PC-3 (cell line): ENCODE data around the gene STARD3. TPM values are rescaled to one million over a fixed set of nuclear protein-coding genes. Genes with fewer than 3 reads are reported as not detected.

Experiments
- ATAC-seq: fragments of 200-7000 bp; cut with Tn5 transposase; 2 replicates; pipeline ENCODE4 v1.9.1; 2020; ENCODE audit warnings: mild to moderate bottlenecking, moderate library complexity
- BruUV-seq: library from RNA; stranded (reverse); fragments of 400-500 nt; replicated peaks from 2 replicates; lab custom pipeline; 2021; lab: Mats Ljungman, UMichigan
- CTCF ChIA-PET: fragments of 300-600 bp; sonication (Branson Sonifier 250); formaldehyde crosslinking; loops from one replicate; lab custom pipeline; 2022; ENCODE audit warnings: antibody characterized with exemption; lab: Charles Lee
- POLR2A ChIA-PET: fragments of 300-600 bp; sonication (Branson Sonifier 250); formaldehyde crosslinking; loops from one replicate; lab custom pipeline; 2022; ENCODE audit warnings: antibody characterized with exemption; ENCODE audit not compliant: unreplicated experiment; lab: Charles Lee
- DNase-seq: peaks from one replicate; pipeline ENCODE4 v3.0.0-alpha.2; 2015
- H2AFZ ChIP-seq: fragments of 300-600 bp; sonication (generic); 2 replicates; pipeline ENCODE4 v1.6.0; 2016; ENCODE audit warnings: antibody characterized with exemption, low read length
- H3F3A ChIP-seq: fragments of 300-600 bp; sonication (generic); one replicate; pipeline ENCODE4 v1.6.0; 2017; ENCODE audit warnings: antibody characterized with exemption, low read length, control low read depth, mild to moderate bottlenecking; ENCODE audit not compliant: unreplicated experiment
- H3K27ac ChIP-seq: fragments of 300-600 bp; sonication (generic); 2 replicates; pipeline ENCODE4 v1.5.1; 2016; ENCODE audit warnings: mild to moderate bottlenecking, low read length
- H3K27me3 ChIP-seq: fragments of 300-600 bp; sonication (generic); 2 replicates; pipeline ENCODE4 v1.6.1; 2016; ENCODE audit warnings: low read length, mixed read lengths
- H3K36me3 ChIP-seq: fragments of 300-600 bp; sonication (generic); 2 replicates; pipeline ENCODE4 v1.6.1; 2016; ENCODE audit warnings: low read depth, mixed run types, low read length, mixed read lengths
- H3K4me1 ChIP-seq: fragments of 300-600 bp; sonication (generic); 2 replicates; pipeline ENCODE4 v1.5.1; 2016; ENCODE audit warnings: low read length; ENCODE audit not compliant: insufficient read depth
- H3K4me2 ChIP-seq: fragments of 300-600 bp; sonication (generic); 2 replicates; pipeline ENCODE4 v1.6.0; 2016; ENCODE audit warnings: low read length
- H3K4me3 ChIP-seq: fragments of 300-600 bp; sonication (generic); 2 replicates; pipeline ENCODE4 v1.5.1; 2016; ENCODE audit warnings: mild to moderate bottlenecking, low read length, mixed read lengths
- H3K79me2 ChIP-seq: fragments of 300-600 bp; sonication (generic); 2 replicates; pipeline ENCODE4 v1.6.1; 2017; ENCODE audit warnings: low read length, mixed read lengths
- H3K9ac ChIP-seq: fragments of 300-600 bp; sonication (generic); 2 replicates; pipeline ENCODE4 v1.6.0; 2016; ENCODE audit warnings: mild to moderate bottlenecking, low read length
- H3K9me2 ChIP-seq: fragments of 300-600 bp; sonication (generic); replicated peaks from 2 replicates; pipeline ENCODE4 v1.6.1; 2016; ENCODE audit warnings: mixed run types, low read length, mixed read lengths
- H3K9me3 ChIP-seq: fragments of 300-600 bp; sonication (generic); 2 replicates; pipeline ENCODE4 v1.6.1; 2016; ENCODE audit warnings: low read length, mixed read lengths
- H4K20me1 ChIP-seq: fragments of 300-600 bp; sonication (generic); 2 replicates; pipeline ENCODE4 v1.6.1; 2016; ENCODE audit warnings: low read length, mixed read lengths
- CTCF ChIP-seq: fragments of 300-600 bp; sonication (generic); conservative IDR thresholded peaks from 2 replicates; pipeline ENCODE4 v1.5.1; 2017; ENCODE audit warnings: antibody characterized with exemption, low read depth, mild to moderate bottlenecking, low read length
- EZH2 ChIP-seq: fragments of 300-600 bp; sonication (generic); IDR thresholded peaks from one replicate; pipeline ENCODE4 v1.6.1; 2017; ENCODE audit warnings: antibody characterized with exemption, mild to moderate bottlenecking, low read length; ENCODE audit not compliant: unreplicated experiment
- EZH2phosphoT487 ChIP-seq: fragments of 300-600 bp; sonication (generic); IDR thresholded peaks from 2 replicates; pipeline ENCODE4 v1.6.1; 2018; ENCODE audit warnings: mild to moderate bottlenecking, antibody characterized with exemption, low read length, borderline replicate concordance
- intact Hi-C: fragments of 100-400 bp; cut with micrococcal nuclease; formaldehyde crosslinking; loops from 2 replicates; pipeline ENCODE4 v1.9.0; 2023
- total RNA-seq: library from RNA; depleted of rRNA; stranded (reverse); fragments of >200 nt; gene quantifications from 2 replicates; pipeline ENCODE4 v1.2.3, GENCODE V29; 2014

Gene STARD3
- total RNA-seq, 1 experiment from 2014 or later, result 30.5 TPM

GRCh38 chr17:39688945-39689344 is 52.0 kb downstream of the STARD3 start:
- H3K27me3 ChIP-seq, result no peaks in the 10 kb centered on the region
- peaks cover 16% of the 10 kb centered on the region for H3K4me1 ChIP-seq
- DNase-seq, result no peak
- no peaks in the 10 kb centered on the region for H3K36me3 ChIP-seq
- peak overlapping the region; percentile 94 for H3K4me2 ChIP-seq
- H3K9me3 ChIP-seq, result no peaks in the 10 kb centered on the region
- H3K27ac ChIP-seq, result no peak overlapping the region
- TF ChIP-seq EZH2 (no peak), CTCF (no peak), EZH2phosphoT487 (no peak)
- H3K4me3 ChIP-seq, result peak overlapping the region; percentile 86
- no peaks in the 10 kb centered on the region for H4K20me1 ChIP-seq
- intact Hi-C loops, result no loop called here
- peak overlapping the region; percentile 94; the same call in 1 of the 2 replicates for H2AFZ ChIP-seq
- CTCF ChIA-PET, result interaction anchor here (0.8 kb wide), 1 partner anchor 30 kb away, joined by 5 read pairs; no protein-coding TSS in a partner anchor
- H3K79me2 ChIP-seq, result no peaks in the 10 kb centered on the region
- no peaks in the 10 kb centered on the region for H3K9me2 ChIP-seq
- ATAC-seq, result no peak
- peaks cover 8% of the 10 kb centered on the region for H3F3A ChIP-seq
- H3K9ac ChIP-seq, result peak overlapping the region; percentile 82
- POLR2A ChIA-PET, result no interaction called here
- BruUV-seq, result no TSS peak

- Histone ChIP-seq H3K27ac (no peak overlapping the region), H3F3A (no peaks in the 10 kb centered on the region), H3K27me3 (no peaks in the 10 kb centered on the region), H2AFZ (no peak overlapping the region), H3K9ac (no peak overlapping the region), H3K79me2 (peaks cover 3% of the 10 kb centered on the region), H3K4me1 (0 out of 2 replicates have a peak, but pooled peaks cover 3% of the 10 kb centered on the region), H3K4me3 (no peak overlapping the region), H4K20me1 (no peaks in the 10 kb centered on the region), H3K9me2 (no peaks in the 10 kb centered on the region), H3K4me2 (no peak overlapping the region), H3K36me3 (no peaks in the 10 kb centered on the region), H3K9me3 (no peaks in the 10 kb centered on the region)
- intact Hi-C loops, result no loop called here
- no peak for ATAC-seq
- no peak for DNase-seq
- no peak for TF ChIP-seq EZH2
- ChIA-PET CTCF (no interaction called here), POLR2A (no interaction called here)
- no TSS peak for BruUV-seq
These were observed 57.6 kb downstream of the STARD3 start for GRCh38 chr17:39694593-39694992.

- BruUV-seq, result no TSS peak
- Histone ChIP-seq H3K9me2 (no peaks in the 10 kb centered on the region), H3K4me1 (0 out of 2 replicates have a peak, but pooled peaks cover 3% of the 10 kb centered on the region), H3K36me3 (no peaks in the 10 kb centered on the region), H3K4me3 (no peak overlapping the region), H3F3A (no peaks in the 10 kb centered on the region), H3K9ac (no peak overlapping the region), H3K27me3 (no peaks in the 10 kb centered on the region), H2AFZ (no peak overlapping the region), H4K20me1 (no peaks in the 10 kb centered on the region), H3K9me3 (no peaks in the 10 kb centered on the region), H3K4me2 (no peak overlapping the region), H3K27ac (no peak overlapping the region), H3K79me2 (peaks cover 8% of the 10 kb centered on the region)
- no peak for ATAC-seq
- POLR2A ChIA-PET, result no interaction called here
- CTCF ChIA-PET, result no interaction called here
- TF ChIP-seq CTCF (no peak), EZH2phosphoT487 (no peak), EZH2 (no peak)
- no peak for DNase-seq
- intact Hi-C loops, result no loop called here
These were observed 58.1 kb downstream of the STARD3 start for GRCh38 chr17:39695089-39695474.
